ENCODE results near the gene TMEM198.

TMEM198 gene, protein sequence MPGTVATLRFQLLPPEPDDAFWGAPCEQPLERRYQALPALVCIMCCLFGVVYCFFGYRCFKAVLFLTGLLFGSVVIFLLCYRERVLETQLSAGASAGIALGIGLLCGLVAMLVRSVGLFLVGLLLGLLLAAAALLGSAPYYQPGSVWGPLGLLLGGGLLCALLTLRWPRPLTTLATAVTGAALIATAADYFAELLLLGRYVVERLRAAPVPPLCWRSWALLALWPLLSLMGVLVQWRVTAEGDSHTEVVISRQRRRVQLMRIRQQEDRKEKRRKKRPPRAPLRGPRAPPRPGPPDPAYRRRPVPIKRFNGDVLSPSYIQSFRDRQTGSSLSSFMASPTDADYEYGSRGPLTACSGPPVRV

GRCh38 chr2:219543596-219544358 lies at the start of gene TMEM198, which contains the start of gene CHPF:
Gene TMEM198, plus strand, starts transcription at chr2:219544028. Its CDS starts 700 bp downstream, at chr2:219544728.
Gene CHPF, minus strand, starts transcription at chr2:219543809. Its CDS starts 271 bp downstream, at chr2:219543538.
- peak; percentile 97 for DNase-seq

DNA sequence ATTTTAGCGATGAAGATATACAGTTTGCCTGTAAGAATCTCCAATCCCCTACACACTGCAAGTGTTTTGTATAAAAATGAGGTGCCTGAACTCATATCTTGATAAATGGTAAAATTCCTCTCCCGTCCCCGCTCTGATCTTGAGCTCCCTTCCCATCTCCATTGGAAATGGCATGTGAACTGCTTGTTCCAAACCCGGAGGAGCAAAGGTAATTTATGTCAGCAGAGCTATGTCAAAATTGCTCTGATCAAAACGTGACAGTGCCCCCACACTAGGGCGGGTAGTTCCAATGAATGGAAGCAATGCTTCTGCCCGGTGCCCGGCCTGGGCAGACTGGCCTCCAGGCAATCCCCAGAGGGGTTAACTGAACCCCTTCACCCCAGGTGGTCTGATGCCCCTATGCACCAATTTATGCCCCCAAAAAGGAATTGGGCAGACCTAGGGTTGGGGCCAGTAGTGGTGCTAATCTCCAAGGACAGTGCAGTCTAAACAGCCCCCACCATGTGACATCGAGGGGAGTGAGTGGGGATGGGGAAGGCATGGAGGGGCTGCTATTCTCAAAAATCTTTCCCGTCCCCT lies 48.8 kb upstream of the TMEM198 start:
- DNase-seq: no peak

DNA sequence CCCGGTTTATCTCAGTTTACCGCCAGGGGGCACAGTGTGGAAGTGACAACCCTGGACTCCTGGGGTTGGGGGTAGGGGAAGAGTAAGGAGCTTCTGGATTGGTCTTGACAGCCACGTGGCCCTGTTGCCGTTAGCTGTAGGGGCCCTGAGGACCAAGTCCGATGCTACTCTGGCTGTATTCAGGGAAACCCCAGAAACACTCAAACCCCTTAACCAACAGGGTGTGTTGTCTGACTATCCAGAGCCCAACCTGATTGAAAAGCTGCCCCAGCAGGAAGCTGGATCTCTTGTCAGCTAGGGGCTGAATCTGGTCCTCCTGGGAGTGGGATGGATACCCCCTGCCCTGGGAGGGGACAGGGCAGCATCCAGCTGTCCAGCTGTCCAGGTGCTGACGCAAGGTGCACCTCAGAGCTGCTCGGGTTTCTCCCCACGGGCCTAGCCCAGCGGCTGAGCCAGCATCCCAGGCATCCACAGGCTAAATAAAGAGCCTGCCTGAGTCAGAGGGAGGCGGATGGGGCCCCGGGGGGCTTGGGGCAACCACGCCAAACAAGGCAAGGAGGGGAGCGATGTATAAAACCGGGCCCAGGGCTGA lies 48.2 kb upstream of the TMEM198 start:
- DNase-seq: peak; percentile 81

DNA sequence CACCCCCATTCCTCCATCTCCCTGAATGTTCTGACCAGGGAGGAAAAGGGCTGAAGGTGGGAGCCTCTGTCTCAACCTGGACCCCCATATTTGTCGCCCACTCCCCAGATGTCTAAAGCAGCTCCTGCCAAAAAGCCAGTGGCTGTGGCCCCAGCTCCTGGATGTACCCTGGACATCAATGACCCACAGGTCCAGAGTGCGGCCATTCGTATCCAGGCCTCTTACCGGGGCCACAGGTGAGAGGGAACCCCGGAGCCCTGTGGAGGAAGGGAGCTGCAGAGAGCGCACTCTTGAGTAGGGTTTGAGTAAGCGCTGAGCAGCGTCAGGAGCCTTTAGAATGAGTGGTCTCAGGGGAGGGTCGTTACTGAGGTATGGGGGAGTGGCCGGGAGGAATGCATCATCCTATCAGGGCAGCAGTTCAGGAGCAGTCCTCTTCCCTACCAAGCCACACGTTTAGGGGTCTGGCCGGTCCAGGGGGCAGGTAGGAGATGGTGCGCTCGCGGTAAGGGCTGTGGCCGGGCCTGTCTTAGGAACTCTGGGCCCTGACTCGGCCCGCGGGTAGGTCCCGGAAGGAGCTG lies 47.5 kb upstream of the TMEM198 start:
- DNase-seq: no peak

- DNase-seq: no peak
Measured at GRCh38 chr2:219496825-219497494, 46.9 kb upstream of the TMEM198 start.

GRCh38 chr2:219497495-219498279 lies 46.1 kb upstream of the TMEM198 start:
- peak; percentile 77 for DNase-seq

DNA sequence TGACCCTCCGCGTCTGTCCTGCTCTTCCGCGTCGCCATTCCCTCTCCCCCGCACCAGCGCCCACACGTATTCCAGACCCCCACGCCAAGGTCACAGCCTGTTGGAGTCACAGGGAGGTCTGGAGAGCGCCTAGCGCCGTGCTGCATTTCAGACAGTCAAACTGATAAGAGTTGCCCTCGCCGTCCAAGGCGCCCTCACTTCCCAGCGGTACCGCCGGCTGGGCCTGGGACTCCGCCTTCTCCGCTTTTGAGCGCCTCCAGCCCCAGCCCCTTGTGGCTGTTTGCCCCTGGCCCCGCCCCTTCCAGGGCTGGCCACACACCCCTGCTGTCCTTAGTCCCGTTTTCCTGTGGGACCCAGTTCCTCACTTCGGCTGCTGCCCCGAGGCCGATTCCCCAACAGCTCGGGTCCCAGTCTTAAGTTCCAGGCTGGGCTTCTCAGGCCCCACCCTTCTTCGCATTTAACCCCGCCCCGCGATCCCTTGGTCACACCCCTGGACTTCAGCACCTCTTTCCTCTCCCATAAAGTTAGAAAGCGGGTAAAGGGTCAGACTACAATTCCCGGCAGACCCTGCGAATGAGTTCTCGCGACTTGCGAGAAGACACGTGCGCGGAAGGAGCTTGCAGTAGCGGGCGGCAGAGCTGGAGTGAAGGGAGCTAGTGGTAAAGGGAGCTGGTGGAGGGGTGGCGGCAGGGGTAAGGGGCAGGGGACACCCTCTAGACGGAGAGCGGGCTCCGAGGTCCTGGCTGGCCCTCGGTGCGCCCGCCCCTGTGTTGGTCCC lies 45.4 kb upstream of the TMEM198 start, which contains the start of gene GMPPA:
Gene GMPPA (plus strand): TSS at position 612 of the 778 bp plus-strand sequence. CDS start 1,085 bp downstream, outside the sequence.
- peak; percentile 97 for DNase-seq

DNA sequence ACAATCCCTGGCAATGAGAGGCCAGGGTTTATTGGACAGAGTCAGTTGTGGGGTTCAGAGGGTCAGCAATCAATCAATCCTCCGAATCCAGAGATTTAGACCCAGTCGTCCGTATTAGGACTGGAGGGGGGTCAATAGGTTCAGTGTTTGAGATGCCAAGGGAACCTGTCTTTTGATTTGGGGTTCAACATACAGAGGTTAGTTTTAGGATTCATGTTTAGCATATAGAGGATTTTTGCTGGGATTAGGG lies 44.8 kb upstream of the TMEM198 start:
- no peak for DNase-seq

GRCh38 chr2:219499555-219499954 lies 44.3 kb upstream of the TMEM198 start:
- DNase-seq: no peak

GRCh38 chr2:219500135-219500534 lies 43.7 kb upstream of the TMEM198 start:
- DNase-seq: no peak

DNA sequence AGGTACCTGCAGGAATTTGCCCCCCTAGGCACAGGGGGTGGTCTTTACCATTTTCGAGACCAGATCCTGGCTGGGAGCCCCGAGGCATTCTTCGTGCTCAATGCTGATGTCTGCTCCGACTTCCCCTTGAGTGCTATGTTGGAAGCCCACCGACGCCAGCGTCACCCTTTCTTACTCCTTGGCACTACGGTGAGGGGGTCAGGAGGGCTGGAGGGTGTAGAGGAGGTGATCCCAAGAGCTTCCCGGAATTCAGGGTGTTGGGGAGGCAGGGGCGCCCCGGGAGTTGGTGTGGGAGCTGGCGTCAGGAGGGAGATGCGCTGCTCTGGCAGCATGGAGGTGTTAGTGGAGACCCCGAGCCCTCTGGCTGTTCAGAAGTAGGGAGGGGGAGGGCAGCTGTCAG lies 42.0 kb upstream of the TMEM198 start:
- DNase-seq: no peak

GRCh38 chr2:219502618-219503017 lies 41.2 kb upstream of the TMEM198 start:
- DNase-seq: no peak

- no peak for DNase-seq
Measured at GRCh38 chr2:219505585-219505984, 38.2 kb upstream of the TMEM198 start.

GRCh38 chr2:219506153-219506801 lies 37.6 kb upstream of the TMEM198 start:
- no peak for DNase-seq

DNA sequence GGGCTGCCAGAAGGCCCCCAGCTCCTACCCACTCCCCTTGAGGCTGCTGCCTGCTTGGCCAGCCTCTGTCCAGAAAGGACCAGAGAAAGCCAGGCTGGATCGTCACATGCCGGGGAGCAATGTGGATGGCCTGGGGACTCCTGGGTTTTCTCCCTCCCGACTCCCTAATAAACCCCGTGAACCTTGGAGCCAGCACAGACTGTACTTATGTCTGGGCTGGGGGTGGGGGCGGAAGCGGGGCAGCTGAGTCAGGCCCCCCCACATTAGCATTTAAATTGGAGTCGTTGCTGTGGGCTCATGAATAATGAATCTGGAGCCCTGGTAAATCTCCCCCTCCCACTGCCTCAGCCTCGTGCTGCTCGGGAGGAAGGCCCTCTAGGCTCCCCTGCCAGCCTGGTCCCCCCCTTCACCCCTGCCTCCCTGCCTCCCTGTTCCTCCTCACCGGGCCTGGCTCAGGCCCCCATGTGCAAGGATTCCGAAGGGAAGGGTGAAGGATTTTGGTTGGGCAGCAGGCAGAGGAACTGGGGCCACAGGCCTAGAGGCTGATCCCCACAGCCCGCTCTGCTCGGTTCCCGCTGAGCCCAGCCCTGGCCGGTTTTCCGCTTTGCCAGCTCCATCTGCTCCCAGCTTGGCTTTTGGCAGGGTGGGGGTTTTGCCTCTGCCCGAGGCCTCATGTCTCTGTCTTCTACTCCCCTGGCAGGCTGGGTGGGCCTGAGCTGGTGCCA lies 36.9 kb upstream of the TMEM198 start:
- no peak for DNase-seq

- no peak for DNase-seq
Measured at GRCh38 chr2:219507581-219508443, 36.0 kb upstream of the TMEM198 start.

DNA sequence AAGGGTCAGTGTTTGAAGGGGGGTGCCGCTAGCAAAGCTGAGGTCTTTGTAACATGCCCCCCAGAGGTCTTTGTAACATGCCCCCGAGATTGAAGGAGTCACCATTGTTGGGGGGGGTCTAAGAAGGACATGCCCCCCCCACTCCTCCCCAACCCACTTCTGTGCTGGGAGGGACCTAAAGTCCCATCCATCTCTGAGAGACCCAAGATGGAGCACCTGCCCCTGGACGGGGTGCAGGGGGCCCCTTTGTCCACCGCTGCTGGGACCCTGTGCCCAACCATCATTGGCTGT lies 35.4 kb upstream of the TMEM198 start:
- no peak for DNase-seq

- no peak for DNase-seq
Measured at GRCh38 chr2:219508971-219509779, 34.7 kb upstream of the TMEM198 start.
